ENCODE data around the gene HELZ. TPM values are rescaled to one million over a fixed set of nuclear protein-coding genes. Genes with fewer than 3 reads are reported as not detected.

The HELZ gene
- total and polyA plus RNA-seq, 5 donors from 2014 or later: 48.3 to 130 (median 56.7) TPM

DNA sequence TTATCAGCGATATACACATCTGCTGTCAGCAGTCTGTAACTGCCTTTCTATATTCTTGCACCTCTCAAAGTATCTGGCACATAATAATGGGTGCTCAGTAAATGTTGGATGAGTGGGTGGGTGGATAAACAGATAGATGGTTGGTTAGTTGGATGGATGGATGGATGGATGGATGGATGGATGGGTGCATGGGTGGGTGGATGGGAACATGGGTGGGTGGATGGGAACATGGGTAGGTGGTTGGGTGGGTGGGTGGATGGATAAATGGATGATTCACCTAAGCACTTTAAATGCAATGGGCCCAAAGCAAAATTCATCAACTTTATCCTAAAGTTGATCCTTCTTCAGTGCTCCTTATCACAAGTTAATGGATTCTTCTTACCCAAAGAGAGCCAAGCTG lies 48.6 kb downstream of the HELZ start:
- Histone ChIP-seq H3K36me3 (ENCODE audit: control insufficient read depth, insufficient read depth, low read length) (peaks cover 65% of the 10 kb centered on the region), H3K4me3 (ENCODE audit: low read depth, low read length) (no peak overlapping the region), H3K27ac (ENCODE audit: insufficient read depth, low read length, poor library complexity, severe bottlenecking) (no peak overlapping the region), H3K27me3 (ENCODE audit: control insufficient read depth, insufficient read depth, low read length) (no peaks in the 10 kb centered on the region), H3K9me3 (ENCODE audit: control insufficient read depth in 2 of 2, low read length in 2 of 2) (no peaks in the 10 kb centered on the region), H3K4me1 (ENCODE audit: control insufficient read depth, insufficient read depth, low read length, poor library complexity, severe bottlenecking) (no peaks in the 10 kb centered on the region)
- H3K9me3 Mint-ChIP-seq: peaks cover 0 to 7% (median 1%) of the 10 kb centered on the region in 7 donors
- peaks cover 42% of the 10 kb centered on the region for H3K36me3 Mint-ChIP-seq
- no peak overlapping the region for H3K4me3 Mint-ChIP-seq
- DNase-seq (no peak), ATAC-seq (ENCODE audit: low read depth in 2 of 2) (no peak)
- H3K27me3 Mint-ChIP-seq: no peaks in the 10 kb centered on the region
- H3K27ac Mint-ChIP-seq: no peak overlapping the region
- H3K4me1 Mint-ChIP-seq: peaks cover 6 to 15% (median 10%) of the 10 kb centered on the region in 4 donors

DNA sequence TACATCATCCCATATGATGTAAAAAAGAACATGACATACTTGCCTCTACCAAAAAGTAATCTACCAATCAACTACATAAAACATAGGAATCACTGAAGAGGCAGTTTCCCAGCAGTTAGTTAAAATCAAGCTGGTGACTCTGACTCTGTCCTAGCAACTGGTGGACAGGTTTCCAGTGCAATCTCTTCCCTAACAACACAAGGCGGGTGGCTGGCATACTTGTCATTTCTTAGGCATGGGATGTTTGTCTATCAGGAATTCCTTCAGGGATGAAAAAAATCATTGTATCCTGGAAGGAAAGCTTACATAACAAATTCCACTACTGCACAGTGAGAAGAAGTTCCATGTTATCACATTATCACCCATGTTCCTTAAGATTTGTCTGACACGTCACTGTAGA lies 50.9 kb downstream of the HELZ start:
- no peaks in the 10 kb centered on the region for H3K4me1 ChIP-seq (ENCODE audit: control insufficient read depth, insufficient read depth, low read length, poor library complexity, severe bottlenecking)
- Mint-ChIP-seq H3K36me3 (peaks cover 32% of the 10 kb centered on the region), H3K9me3 (peaks cover 0 to 7% (median 1%) of the 10 kb centered on the region in 7 donors), H3K27ac (peak overlapping the region in 1 of 3 donors; percentile 72), H3K27me3 (no peaks in the 10 kb centered on the region), H3K4me1 (peaks cover 6 to 24% (median 13%) of the 10 kb centered on the region in 4 donors), H3K4me3 (no peak overlapping the region)
- H3K27ac ChIP-seq (ENCODE audit: insufficient read depth, low read length, poor library complexity, severe bottlenecking): no peak overlapping the region
- no peaks in the 10 kb centered on the region for H3K9me3 ChIP-seq (ENCODE audit: control insufficient read depth in 2 of 2, low read length in 2 of 2)
- H3K36me3 ChIP-seq (ENCODE audit: control insufficient read depth, insufficient read depth, low read length): peaks cover 48% of the 10 kb centered on the region
- no peaks in the 10 kb centered on the region for H3K27me3 ChIP-seq (ENCODE audit: control insufficient read depth, insufficient read depth, low read length)
- DNase-seq (no peak), ATAC-seq (ENCODE audit: low read depth in 2 of 2) (no peak)
- H3K4me3 ChIP-seq (ENCODE audit: low read depth, low read length): no peak overlapping the region

GRCh38 chr17:67187927-67188326 lies 57.1 kb downstream of the HELZ start:
- ATAC-seq (ENCODE audit: low read depth in 2 of 2) (no peak), DNase-seq (no peak)
- H3K27me3 Mint-ChIP-seq: no peaks in the 10 kb centered on the region
- Histone ChIP-seq H3K4me1 (ENCODE audit: control insufficient read depth, insufficient read depth, low read length, poor library complexity, severe bottlenecking) (no peaks in the 10 kb centered on the region), H3K27me3 (ENCODE audit: control insufficient read depth, insufficient read depth, low read length) (no peaks in the 10 kb centered on the region), H3K9me3 (ENCODE audit: control insufficient read depth in 2 of 2, low read length in 2 of 2) (no peaks in the 10 kb centered on the region), H3K27ac (ENCODE audit: insufficient read depth, low read length, poor library complexity, severe bottlenecking) (no peak overlapping the region), H3K4me3 (ENCODE audit: low read depth, low read length) (no peak overlapping the region), H3K36me3 (ENCODE audit: control insufficient read depth, insufficient read depth, low read length) (peaks cover 25% of the 10 kb centered on the region)
- peaks cover 2 to 21% (median 12%) of the 10 kb centered on the region in 4 donors for H3K4me1 Mint-ChIP-seq
- no peak overlapping the region for H3K27ac Mint-ChIP-seq
- H3K36me3 Mint-ChIP-seq: peaks cover 19% of the 10 kb centered on the region
- H3K4me3 Mint-ChIP-seq: no peak overlapping the region
- H3K9me3 Mint-ChIP-seq: peaks cover 0 to 2% (median 0%) of the 10 kb centered on the region in 7 donors

DNA sequence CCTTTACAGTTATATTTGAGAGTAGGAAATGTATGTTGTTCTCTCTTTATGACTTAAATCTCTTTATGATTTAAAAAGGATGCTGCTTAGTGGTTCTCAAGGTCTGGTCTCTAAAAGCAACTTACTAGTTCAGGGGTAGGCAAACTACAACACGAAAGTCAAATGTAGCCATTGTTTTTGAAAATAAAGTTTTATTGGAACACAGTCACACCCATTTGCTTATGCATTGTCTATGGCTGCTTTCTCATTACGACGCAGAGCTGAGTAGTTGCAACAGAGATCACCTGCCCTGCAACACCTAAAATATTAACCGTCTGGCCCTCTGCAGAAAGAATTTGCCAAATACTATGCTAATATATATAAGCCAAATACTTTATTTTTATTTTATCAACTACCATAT lies 58.2 kb downstream of the HELZ start:
- Histone ChIP-seq H3K36me3 (ENCODE audit: control insufficient read depth, insufficient read depth, low read length) (peaks cover 30% of the 10 kb centered on the region), H3K27me3 (ENCODE audit: control insufficient read depth, insufficient read depth, low read length) (no peaks in the 10 kb centered on the region), H3K27ac (ENCODE audit: insufficient read depth, low read length, poor library complexity, severe bottlenecking) (no peak overlapping the region), H3K9me3 (ENCODE audit: control insufficient read depth in 2 of 2, low read length in 2 of 2) (no peaks in the 10 kb centered on the region), H3K4me3 (ENCODE audit: low read depth, low read length) (no peak overlapping the region), H3K4me1 (ENCODE audit: control insufficient read depth, insufficient read depth, low read length, poor library complexity, severe bottlenecking) (no peaks in the 10 kb centered on the region)
- H3K4me1 Mint-ChIP-seq: peaks cover 2 to 21% (median 12%) of the 10 kb centered on the region in 4 donors
- no peak for ATAC-seq (ENCODE audit: low read depth in 2 of 2)
- no peak for DNase-seq
- H3K36me3 Mint-ChIP-seq: peaks cover 19% of the 10 kb centered on the region
- H3K9me3 Mint-ChIP-seq: peaks cover 0 to 1% (median 0%) of the 10 kb centered on the region in 7 donors
- H3K27me3 Mint-ChIP-seq: no peaks in the 10 kb centered on the region
- no peak overlapping the region for H3K4me3 Mint-ChIP-seq
- no peak overlapping the region for H3K27ac Mint-ChIP-seq

- Mint-ChIP-seq H3K27me3 (no peaks in the 10 kb centered on the region), H3K36me3 (peaks cover 24% of the 10 kb centered on the region), H3K4me3 (no peak overlapping the region), H3K4me1 (peaks cover 2 to 10% (median 7%) of the 10 kb centered on the region in 4 donors), H3K27ac (peak overlapping the region in 1 of 3 donors; percentile 31), H3K9me3 (peaks cover 0 to 1% (median 0%) of the 10 kb centered on the region in 7 donors)
- H3K4me1 ChIP-seq (ENCODE audit: control insufficient read depth, insufficient read depth, low read length, poor library complexity, severe bottlenecking): no peaks in the 10 kb centered on the region
- ATAC-seq (ENCODE audit: low read depth in 2 of 2): no peak
- no peak overlapping the region for H3K4me3 ChIP-seq (ENCODE audit: low read depth, low read length)
- no peak for DNase-seq
- H3K36me3 ChIP-seq (ENCODE audit: control insufficient read depth, insufficient read depth, low read length): peaks cover 32% of the 10 kb centered on the region
- no peaks in the 10 kb centered on the region for H3K27me3 ChIP-seq (ENCODE audit: control insufficient read depth, insufficient read depth, low read length)
- H3K9me3 ChIP-seq (ENCODE audit: control insufficient read depth in 2 of 2, low read length in 2 of 2): no peaks in the 10 kb centered on the region
- no peak overlapping the region for H3K27ac ChIP-seq (ENCODE audit: insufficient read depth, low read length, poor library complexity, severe bottlenecking)
Measured at GRCh38 chr17:67183531-67183930, 61.5 kb downstream of the HELZ start.

- Histone ChIP-seq H3K36me3 (ENCODE audit: control insufficient read depth, insufficient read depth, low read length) (peaks cover 28% of the 10 kb centered on the region), H3K4me1 (ENCODE audit: control insufficient read depth, insufficient read depth, low read length, poor library complexity, severe bottlenecking) (no peaks in the 10 kb centered on the region), H3K27ac (ENCODE audit: insufficient read depth, low read length, poor library complexity, severe bottlenecking) (no peak overlapping the region), H3K9me3 (ENCODE audit: control insufficient read depth in 2 of 2, low read length in 2 of 2) (no peaks in the 10 kb centered on the region), H3K27me3 (ENCODE audit: control insufficient read depth, insufficient read depth, low read length) (no peaks in the 10 kb centered on the region), H3K4me3 (ENCODE audit: low read depth, low read length) (no peak overlapping the region)
- Mint-ChIP-seq H3K36me3 (peaks cover 24% of the 10 kb centered on the region), H3K9me3 (peaks cover 0 to 1% (median 0%) of the 10 kb centered on the region in 7 donors), H3K4me1 (peaks cover 0 to 14% (median 3%) of the 10 kb centered on the region in 4 donors), H3K4me3 (no peak overlapping the region), H3K27ac (no peak overlapping the region), H3K27me3 (no peaks in the 10 kb centered on the region)
- DNase-seq (no peak), ATAC-seq (ENCODE audit: low read depth in 2 of 2) (no peak)
Measured at GRCh38 chr17:67181825-67182224, 63.2 kb downstream of the HELZ start.

- ATAC-seq (ENCODE audit: low read depth in 2 of 2): no peak
- no peaks in the 10 kb centered on the region for H3K27me3 ChIP-seq (ENCODE audit: control insufficient read depth, insufficient read depth, low read length)
- no peaks in the 10 kb centered on the region for H3K4me1 ChIP-seq (ENCODE audit: control insufficient read depth, insufficient read depth, low read length, poor library complexity, severe bottlenecking)
- peaks cover 34% of the 10 kb centered on the region for H3K36me3 Mint-ChIP-seq
- H3K4me1 Mint-ChIP-seq: peaks cover 0 to 12% (median 3%) of the 10 kb centered on the region in 4 donors
- H3K36me3 ChIP-seq (ENCODE audit: control insufficient read depth, insufficient read depth, low read length): peaks cover 40% of the 10 kb centered on the region
- no peak for DNase-seq
- no peak overlapping the region for H3K27ac ChIP-seq (ENCODE audit: insufficient read depth, low read length, poor library complexity, severe bottlenecking)
- H3K9me3 ChIP-seq (ENCODE audit: control insufficient read depth in 2 of 2, low read length in 2 of 2): no peaks in the 10 kb centered on the region
- H3K9me3 Mint-ChIP-seq: peaks cover 0 to 1% (median 0%) of the 10 kb centered on the region in 7 donors
- H3K4me3 Mint-ChIP-seq: no peak overlapping the region
- H3K4me3 ChIP-seq (ENCODE audit: low read depth, low read length): no peak overlapping the region
- no peaks in the 10 kb centered on the region for H3K27me3 Mint-ChIP-seq
- peak overlapping the region in 1 of 3 donors; percentile 93 for H3K27ac Mint-ChIP-seq
Measured at GRCh38 chr17:67180275-67180674, 64.7 kb downstream of the HELZ start.

- no peak overlapping the region for H3K4me3 Mint-ChIP-seq
- H3K27me3 Mint-ChIP-seq: no peaks in the 10 kb centered on the region
- H3K27ac Mint-ChIP-seq: no peak overlapping the region
- Histone ChIP-seq H3K27me3 (ENCODE audit: control insufficient read depth, insufficient read depth, low read length) (no peaks in the 10 kb centered on the region), H3K4me3 (ENCODE audit: low read depth, low read length) (no peak overlapping the region), H3K36me3 (ENCODE audit: control insufficient read depth, insufficient read depth, low read length) (peaks cover 49% of the 10 kb centered on the region), H3K27ac (ENCODE audit: insufficient read depth, low read length, poor library complexity, severe bottlenecking) (no peak overlapping the region), H3K4me1 (ENCODE audit: control insufficient read depth, insufficient read depth, low read length, poor library complexity, severe bottlenecking) (no peaks in the 10 kb centered on the region), H3K9me3 (ENCODE audit: control insufficient read depth in 2 of 2, low read length in 2 of 2) (no peaks in the 10 kb centered on the region)
- DNase-seq: no peak
- ATAC-seq (ENCODE audit: low read depth in 2 of 2): no peak
- H3K9me3 Mint-ChIP-seq: peaks cover 0 to 1% (median 0%) of the 10 kb centered on the region in 7 donors
- peaks cover 41% of the 10 kb centered on the region for H3K36me3 Mint-ChIP-seq
- H3K4me1 Mint-ChIP-seq: peaks cover under 1 to 9% (median 6%) of the 10 kb centered on the region in 4 donors
Measured at GRCh38 chr17:67178555-67178954, 66.4 kb downstream of the HELZ start.

Measured in CD4-positive, CD25-positive, alpha-beta regulatory T cell (primary cell).